ENCODE measurements around the gene PIGK. TPM values are rescaled to one million over a fixed set of nuclear protein-coding genes. Genes with fewer than 3 reads are reported as not detected.

PIGK gene
- total and polyA plus RNA-seq, 8 donors, result 0.58 to 62.4 (median 8.5) TPM

DNA sequence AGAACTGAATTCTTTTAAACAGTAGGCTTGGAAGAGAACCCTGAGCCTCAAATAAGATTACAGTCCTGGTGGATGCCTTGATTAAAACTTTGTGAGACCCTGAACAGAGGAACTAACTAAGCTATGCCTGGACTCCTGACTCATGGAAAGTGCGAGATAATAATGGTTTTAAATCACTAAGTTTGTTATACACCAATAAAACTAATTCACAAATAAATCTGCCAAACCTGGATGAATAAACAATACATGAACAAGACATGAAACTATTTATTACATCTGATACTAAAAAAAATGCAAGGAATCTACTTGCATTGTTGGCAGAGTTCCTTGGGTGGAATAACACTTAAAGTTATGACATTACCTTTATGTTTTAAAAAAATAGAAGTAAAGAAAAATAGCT, 118.4 kb downstream of the PIGK start:
- Histone ChIP-seq H3K4me3 (no peak overlapping the region), H3K4me1 (no peaks in the 10 kb centered on the region), H3K9me3 (no peaks in the 10 kb centered on the region), H3K27ac (no peak overlapping the region), H3K36me3 (no peaks in the 10 kb centered on the region), H3K27me3 (no peaks in the 10 kb centered on the region)
- TF ChIP-seq CTCF (IDR thresholded peaks at IDR 0.05), result no peak
- no peak for TF ChIP-seq POLR2AphosphoS5 (IDR thresholded peaks at IDR 0.05)
- TF ChIP-seq EP300 (IDR thresholded peaks at IDR 0.05), result no peak
- intact Hi-C loops (cut with DNase I; ENCODE audit: low total_unique reads), result no loop called here
- WGBS, 5 donors, result 88 to 98% (median 91%) methylated on average over 1 of the region's 1 CpG
- no peak for DNase-seq

DNA sequence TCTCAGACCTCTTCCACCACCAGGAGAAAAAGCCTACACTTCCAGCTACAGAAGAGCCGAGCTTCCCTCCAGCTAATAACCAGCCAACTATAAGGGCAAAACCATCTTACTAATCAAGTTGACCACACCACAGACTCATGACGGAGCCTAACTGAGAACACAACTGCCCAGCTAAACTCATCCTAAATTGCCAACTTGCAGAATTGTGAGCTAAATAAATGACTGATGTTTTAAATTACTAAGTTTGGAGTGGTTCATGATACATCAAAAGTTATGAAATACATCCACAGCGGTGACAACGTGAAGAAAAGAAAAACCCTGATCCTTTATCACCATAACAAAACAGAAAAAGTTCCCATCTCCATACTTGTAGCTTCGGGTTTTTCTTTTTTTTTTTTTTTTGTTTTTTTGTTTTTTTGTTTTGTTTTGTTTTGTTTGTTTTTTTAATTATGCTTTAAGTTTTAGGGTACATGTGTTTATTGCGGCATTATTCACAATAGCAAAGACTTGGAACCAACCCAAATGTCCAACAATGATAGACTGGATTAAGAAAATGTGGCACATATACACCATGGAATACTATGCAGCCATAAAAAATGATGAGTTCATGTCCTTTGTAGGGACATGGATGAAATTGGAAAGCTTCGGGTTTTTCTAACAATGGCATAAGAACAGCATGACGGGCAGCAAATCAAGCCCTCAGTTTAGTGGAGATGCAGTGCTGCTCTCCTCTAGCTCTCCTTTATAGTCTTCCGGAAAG, 122.6 kb downstream of the PIGK start:
- H3K9me3 ChIP-seq, result no peaks in the 10 kb centered on the region
- TF ChIP-seq EP300 (IDR thresholded peaks at IDR 0.05) (no peak), POLR2A (IDR thresholded peaks at IDR 0.05) (no peak)
- no peaks in the 10 kb centered on the region for H3K27me3 ChIP-seq
- intact Hi-C loops (cut with DNase I; ENCODE audit: low total_unique reads), result no loop called here
- WGBS, 5 donors, result 96 to 99% (median 97%) methylated on average over 9 of the region's 9 CpGs
- H3K27ac ChIP-seq, result no peak overlapping the region
- no peaks in the 10 kb centered on the region for H3K4me1 ChIP-seq
- H3K36me3 ChIP-seq, result no peaks in the 10 kb centered on the region
- H3K4me3 ChIP-seq, result no peak overlapping the region
- no peak for DNase-seq

DNA sequence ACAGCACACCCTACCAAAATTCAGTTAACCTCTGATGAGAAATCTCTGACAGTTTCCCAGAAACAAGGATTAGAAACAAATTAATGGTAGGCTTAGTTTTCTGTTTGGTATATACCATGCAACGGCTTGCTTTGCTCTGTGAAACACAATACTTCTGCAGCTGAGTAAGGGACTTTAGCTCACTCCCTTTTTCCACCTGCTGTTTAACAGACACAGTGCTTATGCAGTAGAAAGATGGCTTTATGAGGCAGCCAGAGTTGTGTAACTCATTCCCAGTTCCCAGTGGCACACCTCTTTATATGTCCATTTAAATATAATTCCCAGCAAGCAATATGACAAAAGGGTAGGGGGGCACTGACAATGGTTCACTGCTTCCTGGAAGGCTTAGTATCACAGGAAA, 124.0 kb downstream of the PIGK start:
- Histone ChIP-seq H3K27ac (no peak overlapping the region), H3K36me3 (peaks cover 0 to 5% (median 0%) of the 10 kb centered on the region in 4 donors), H3K27me3 (no peaks in the 10 kb centered on the region), H3K4me1 (no peaks in the 10 kb centered on the region), H3K9me3 (no peaks in the 10 kb centered on the region), H3K4me3 (no peak overlapping the region)
- intact Hi-C loops (cut with DNase I; ENCODE audit: low total_unique reads), result no loop called here
- peak in 1 of 2 donors; percentile 2 for DNase-seq
- WGBS, 5 donors, result 42 to 65% (median 57%) methylated on average over 1 of the region's 1 CpG
- TF ChIP-seq CTCF (IDR thresholded peaks at IDR 0.05) (no peak), EP300 (IDR thresholded peaks at IDR 0.05) (no peak), POLR2A (IDR thresholded peaks at IDR 0.05) (no peak), POLR2AphosphoS5 (IDR thresholded peaks at IDR 0.05) (no peak)

DNA sequence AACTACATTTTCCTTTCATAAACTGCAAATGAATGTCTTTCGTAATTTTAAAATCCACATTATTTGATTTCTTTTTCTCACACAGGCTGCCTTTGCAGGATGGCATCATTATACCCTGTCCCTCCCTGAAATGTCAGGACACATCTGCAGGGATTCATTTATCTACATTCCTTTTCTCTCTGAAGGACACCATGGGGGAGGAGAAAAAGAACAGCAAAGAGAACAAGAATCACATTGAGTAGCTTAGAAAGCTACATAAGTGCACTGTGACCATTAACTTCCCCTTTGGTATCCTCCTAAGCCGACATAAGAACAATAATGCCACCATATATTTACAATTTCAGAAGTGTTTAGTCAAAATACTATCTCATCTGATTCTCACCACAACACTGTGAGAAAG, 129.5 kb downstream of the PIGK start:
- Histone ChIP-seq H3K9me3 (no peaks in the 10 kb centered on the region), H3K27ac (no peak overlapping the region), H3K27me3 (no peaks in the 10 kb centered on the region), H3K4me1 (no peaks in the 10 kb centered on the region), H3K4me3 (no peak overlapping the region), H3K36me3 (peaks cover 0 to 5% (median 0%) of the 10 kb centered on the region in 4 donors)
- intact Hi-C loops (cut with DNase I; ENCODE audit: low total_unique reads), result no loop called here
- 56 to 70% (median 60%) methylated on average over 2 of the region's 2 CpGs for WGBS, 5 donors
- TF ChIP-seq POLR2A (IDR thresholded peaks at IDR 0.05) (no peak), POLR2AphosphoS5 (IDR thresholded peaks at IDR 0.05) (no peak), EP300 (IDR thresholded peaks at IDR 0.05) (no peak), CTCF (IDR thresholded peaks at IDR 0.05) (no peak)
- DNase-seq, result no peak

DNA sequence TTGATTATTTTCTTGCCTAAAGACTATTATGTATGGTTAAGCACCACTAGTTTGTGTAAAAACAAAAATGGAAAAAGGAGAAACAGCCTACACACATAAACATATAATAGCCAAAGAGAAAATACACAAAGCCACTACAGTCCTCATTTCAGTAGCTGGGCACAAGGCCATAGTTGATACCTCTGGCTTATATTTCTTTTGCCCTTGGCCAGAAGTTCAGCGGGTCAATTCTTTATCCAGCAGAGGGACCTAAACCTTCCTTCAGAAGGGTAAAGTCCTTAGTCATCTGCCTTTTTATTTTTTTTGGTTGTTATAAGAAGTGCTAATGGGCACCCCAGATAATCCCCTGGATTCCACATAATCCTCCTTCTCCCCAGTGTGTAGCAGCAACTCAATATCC, 134.1 kb downstream of the PIGK start:
- no peak for DNase-seq
- Histone ChIP-seq H3K9me3 (no peaks in the 10 kb centered on the region), H3K27me3 (no peaks in the 10 kb centered on the region), H3K27ac (no peak overlapping the region), H3K4me1 (no peaks in the 10 kb centered on the region), H3K36me3 (no peaks in the 10 kb centered on the region), H3K4me3 (no peak overlapping the region)
- TF ChIP-seq EP300 (IDR thresholded peaks at IDR 0.05), result no peak
- TF ChIP-seq CTCF (IDR thresholded peaks at IDR 0.05), result no peak
- TF ChIP-seq POLR2A (IDR thresholded peaks at IDR 0.05), result no peak
- no peak for TF ChIP-seq POLR2AphosphoS5 (IDR thresholded peaks at IDR 0.05)
- intact Hi-C loops (cut with DNase I; ENCODE audit: low total_unique reads), result no loop called here
- WGBS, 5 donors, result 87 to 96% (median 91%) methylated on average over 1 of the region's 1 CpG

Data from stomach (tissue), 9 donors.